ENCODE results near the gene CDH13. TPM values are rescaled to one million over a fixed set of nuclear protein-coding genes. Genes with fewer than 3 reads are reported as not detected.

Gene CDH13
- polyA plus RNA-seq, 1 donor from 2014 or later, result 3.2 TPM

DNA sequence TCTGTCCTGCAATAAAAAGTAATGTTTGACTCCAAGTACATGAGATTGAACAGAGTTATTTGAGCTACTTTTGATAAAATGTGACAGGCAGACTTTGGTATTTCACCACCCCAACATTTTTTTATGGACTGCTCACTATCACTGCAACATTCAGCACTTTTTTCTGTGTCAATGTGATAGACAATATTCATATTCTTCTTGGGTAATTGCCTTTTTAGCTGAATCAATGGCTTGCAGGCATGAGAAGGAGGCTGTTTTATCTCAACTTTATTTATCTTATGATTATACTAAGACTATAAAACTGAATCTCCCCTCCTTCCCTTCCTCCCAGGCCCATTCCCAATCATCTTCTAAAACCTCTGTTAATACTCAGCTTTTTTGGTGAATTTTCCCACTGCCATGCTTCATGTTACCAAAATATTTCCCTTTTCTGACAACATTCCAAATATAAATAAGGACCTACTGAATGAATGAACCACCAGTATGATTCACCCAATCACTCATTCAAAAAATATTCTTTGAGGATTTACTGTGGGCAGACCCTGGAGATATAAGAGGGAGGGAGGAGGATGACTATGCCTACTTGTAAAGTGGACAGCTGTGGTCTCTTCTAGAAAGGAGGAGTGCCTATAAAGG is 67.6 kb downstream of the CDH13 start:
- H3F3A ChIP-seq (ENCODE audit: insufficient read depth, low read length, poor library complexity, severe bottlenecking), result no peaks in the 10 kb centered on the region
- H3K27me3 ChIP-seq (ENCODE audit: insufficient read depth, low read depth, low read length), result no peaks in the 10 kb centered on the region
- no peaks in the 10 kb centered on the region for H4K20me1 ChIP-seq (ENCODE audit: insufficient read depth)
- H3K27ac ChIP-seq (ENCODE audit: low read length), result no peak overlapping the region
- no peak overlapping the region for H3K4me2 ChIP-seq (ENCODE audit: low read length)
- H3K4me3 ChIP-seq (ENCODE audit: low read length), result no peak overlapping the region
- no peaks in the 10 kb centered on the region for H3K9me2 ChIP-seq (ENCODE audit: insufficient read depth, low read length)
- TF ChIP-seq RAD21 (conservative IDR thresholded peaks at IDR 0.05) (no peak), POLR2AphosphoS5 (IDR thresholded peaks at IDR 0.05) (no peak)
- H3K36me3 ChIP-seq (ENCODE audit: insufficient read depth, low read length), result no peaks in the 10 kb centered on the region
- no peaks in the 10 kb centered on the region for H3K79me2 ChIP-seq (replicated peaks; ENCODE audit: insufficient read depth, low read length)
- H2AFZ ChIP-seq (ENCODE audit: low read depth, low read length), result no peak overlapping the region
- H3K9me3 ChIP-seq (ENCODE audit: low read length), result no peaks in the 10 kb centered on the region
- H3K9ac ChIP-seq (ENCODE audit: low read length), result no peak overlapping the region

DNA sequence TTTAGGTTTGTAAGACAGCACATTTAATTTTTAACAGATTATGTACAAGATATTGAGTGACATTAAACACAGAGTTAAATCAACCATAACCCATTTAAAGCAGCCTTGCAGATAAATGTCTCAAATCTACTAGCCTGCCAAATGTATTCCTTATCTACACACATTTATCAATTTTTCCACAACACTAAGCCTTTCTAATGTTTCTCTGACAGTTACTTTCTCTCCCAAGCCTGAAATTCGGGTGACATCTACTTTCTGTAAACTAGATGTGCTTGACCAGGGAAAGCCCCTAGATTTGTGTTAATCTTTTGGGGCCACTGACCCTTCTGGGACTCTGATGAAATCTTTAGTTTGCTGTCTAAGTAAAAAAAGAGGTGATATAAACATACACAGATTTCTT is 69.0 kb downstream of the CDH13 start:
- Histone ChIP-seq H4K20me1 (ENCODE audit: insufficient read depth) (no peaks in the 10 kb centered on the region), H3F3A (ENCODE audit: insufficient read depth, low read length, poor library complexity, severe bottlenecking) (no peaks in the 10 kb centered on the region), H3K9ac (ENCODE audit: low read length) (no peak overlapping the region), H3K4me2 (ENCODE audit: low read length) (no peak overlapping the region), H3K36me3 (ENCODE audit: insufficient read depth, low read length) (no peaks in the 10 kb centered on the region), H3K4me3 (ENCODE audit: low read length) (no peak overlapping the region), H3K9me2 (ENCODE audit: insufficient read depth, low read length) (no peaks in the 10 kb centered on the region), H3K27ac (ENCODE audit: low read length) (no peak overlapping the region), H2AFZ (ENCODE audit: low read depth, low read length) (no peak overlapping the region), H3K79me2 (replicated peaks; ENCODE audit: insufficient read depth, low read length) (no peaks in the 10 kb centered on the region), H3K9me3 (ENCODE audit: low read length) (no peaks in the 10 kb centered on the region), H3K27me3 (ENCODE audit: insufficient read depth, low read depth, low read length) (no peaks in the 10 kb centered on the region)
- TF ChIP-seq EP300 (conservative IDR thresholded peaks at IDR 0.05; ENCODE audit: poor library complexity, severe bottlenecking) (no peak), POLR2AphosphoS5 (IDR thresholded peaks at IDR 0.05) (no peak), TAF1 (IDR thresholded peaks at IDR 0.05; ENCODE audit: low read depth) (no peak), EZH2 (IDR thresholded peaks at IDR 0.05; ENCODE audit: borderline replicate concordance, insufficient read depth, low read length, poor library complexity, severe bottlenecking) (no peak), RAD21 (conservative IDR thresholded peaks at IDR 0.05) (no peak), SMC3 (conservative IDR thresholded peaks at IDR 0.05; ENCODE audit: poor library complexity) (no peak)
- TF ChIP-seq, protein P1, sequence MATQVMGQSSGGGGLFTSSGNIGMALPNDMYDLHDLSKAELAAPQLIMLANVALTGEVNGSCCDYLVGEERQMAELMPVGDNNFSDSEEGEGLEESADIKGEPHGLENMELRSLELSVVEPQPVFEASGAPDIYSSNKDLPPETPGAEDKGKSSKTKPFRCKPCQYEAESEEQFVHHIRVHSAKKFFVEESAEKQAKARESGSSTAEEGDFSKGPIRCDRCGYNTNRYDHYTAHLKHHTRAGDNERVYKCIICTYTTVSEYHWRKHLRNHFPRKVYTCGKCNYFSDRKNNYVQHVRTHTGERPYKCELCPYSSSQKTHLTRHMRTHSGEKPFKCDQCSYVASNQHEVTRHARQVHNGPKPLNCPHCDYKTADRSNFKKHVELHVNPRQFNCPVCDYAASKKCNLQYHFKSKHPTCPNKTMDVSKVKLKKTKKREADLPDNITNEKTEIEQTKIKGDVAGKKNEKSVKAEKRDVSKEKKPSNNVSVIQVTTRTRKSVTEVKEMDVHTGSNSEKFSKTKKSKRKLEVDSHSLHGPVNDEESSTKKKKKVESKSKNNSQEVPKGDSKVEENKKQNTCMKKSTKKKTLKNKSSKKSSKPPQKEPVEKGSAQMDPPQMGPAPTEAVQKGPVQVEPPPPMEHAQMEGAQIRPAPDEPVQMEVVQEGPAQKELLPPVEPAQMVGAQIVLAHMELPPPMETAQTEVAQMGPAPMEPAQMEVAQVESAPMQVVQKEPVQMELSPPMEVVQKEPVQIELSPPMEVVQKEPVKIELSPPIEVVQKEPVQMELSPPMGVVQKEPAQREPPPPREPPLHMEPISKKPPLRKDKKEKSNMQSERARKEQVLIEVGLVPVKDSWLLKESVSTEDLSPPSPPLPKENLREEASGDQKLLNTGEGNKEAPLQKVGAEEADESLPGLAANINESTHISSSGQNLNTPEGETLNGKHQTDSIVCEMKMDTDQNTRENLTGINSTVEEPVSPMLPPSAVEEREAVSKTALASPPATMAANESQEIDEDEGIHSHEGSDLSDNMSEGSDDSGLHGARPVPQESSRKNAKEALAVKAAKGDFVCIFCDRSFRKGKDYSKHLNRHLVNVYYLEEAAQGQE (IDR thresholded peaks at IDR 0.05; ENCODE audit: borderline replicate concordance), result no peak

DNA sequence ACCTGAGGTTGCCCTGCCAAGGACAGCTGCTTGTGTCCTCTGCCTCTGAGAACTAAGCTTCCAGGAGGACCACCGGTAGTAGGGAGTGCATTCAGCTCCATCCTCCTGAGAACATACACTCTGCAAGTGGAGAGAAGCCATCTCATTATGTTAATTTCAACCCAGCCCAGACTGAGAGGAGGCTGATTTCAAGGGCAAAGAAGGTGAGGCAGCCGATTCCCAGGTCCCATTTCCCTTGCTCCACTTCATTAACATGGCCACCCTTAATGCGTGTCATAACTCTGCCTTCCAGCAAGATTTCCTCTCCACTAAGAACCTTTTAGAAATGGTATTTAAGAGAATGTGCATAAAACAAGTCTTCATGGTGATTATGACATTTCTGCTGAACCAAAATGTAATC is 72.5 kb downstream of the CDH13 start:
- Histone ChIP-seq H4K20me1 (ENCODE audit: insufficient read depth) (no peaks in the 10 kb centered on the region), H3K79me2 (replicated peaks; ENCODE audit: insufficient read depth, low read length) (no peaks in the 10 kb centered on the region), H3K4me3 (ENCODE audit: low read length) (no peak overlapping the region), H2AFZ (ENCODE audit: low read depth, low read length) (no peak overlapping the region), H3K27me3 (ENCODE audit: insufficient read depth, low read depth, low read length) (no peaks in the 10 kb centered on the region), H3F3A (ENCODE audit: insufficient read depth, low read length, poor library complexity, severe bottlenecking) (no peaks in the 10 kb centered on the region), H3K36me3 (ENCODE audit: insufficient read depth, low read length) (no peaks in the 10 kb centered on the region), H3K9me2 (ENCODE audit: insufficient read depth, low read length) (no peaks in the 10 kb centered on the region), H3K9me3 (ENCODE audit: low read length) (no peaks in the 10 kb centered on the region), H3K27ac (ENCODE audit: low read length) (no peak overlapping the region), H3K4me2 (ENCODE audit: low read length) (no peak overlapping the region), H3K9ac (ENCODE audit: low read length) (no peak overlapping the region)
- TF ChIP-seq POLR2AphosphoS5 (IDR thresholded peaks at IDR 0.05) (no peak), EZH2 (IDR thresholded peaks at IDR 0.05; ENCODE audit: borderline replicate concordance, insufficient read depth, low read length, poor library complexity, severe bottlenecking) (no peak), SMC3 (conservative IDR thresholded peaks at IDR 0.05; ENCODE audit: poor library complexity) (no peak), TAF1 (IDR thresholded peaks at IDR 0.05; ENCODE audit: low read depth) (no peak), EP300 (conservative IDR thresholded peaks at IDR 0.05; ENCODE audit: poor library complexity, severe bottlenecking) (no peak), MXI1 (conservative IDR thresholded peaks at IDR 0.05; ENCODE audit: poor library complexity, severe bottlenecking) (no peak), RAD21 (conservative IDR thresholded peaks at IDR 0.05) (no peak)
- TF ChIP-seq, protein P2, sequence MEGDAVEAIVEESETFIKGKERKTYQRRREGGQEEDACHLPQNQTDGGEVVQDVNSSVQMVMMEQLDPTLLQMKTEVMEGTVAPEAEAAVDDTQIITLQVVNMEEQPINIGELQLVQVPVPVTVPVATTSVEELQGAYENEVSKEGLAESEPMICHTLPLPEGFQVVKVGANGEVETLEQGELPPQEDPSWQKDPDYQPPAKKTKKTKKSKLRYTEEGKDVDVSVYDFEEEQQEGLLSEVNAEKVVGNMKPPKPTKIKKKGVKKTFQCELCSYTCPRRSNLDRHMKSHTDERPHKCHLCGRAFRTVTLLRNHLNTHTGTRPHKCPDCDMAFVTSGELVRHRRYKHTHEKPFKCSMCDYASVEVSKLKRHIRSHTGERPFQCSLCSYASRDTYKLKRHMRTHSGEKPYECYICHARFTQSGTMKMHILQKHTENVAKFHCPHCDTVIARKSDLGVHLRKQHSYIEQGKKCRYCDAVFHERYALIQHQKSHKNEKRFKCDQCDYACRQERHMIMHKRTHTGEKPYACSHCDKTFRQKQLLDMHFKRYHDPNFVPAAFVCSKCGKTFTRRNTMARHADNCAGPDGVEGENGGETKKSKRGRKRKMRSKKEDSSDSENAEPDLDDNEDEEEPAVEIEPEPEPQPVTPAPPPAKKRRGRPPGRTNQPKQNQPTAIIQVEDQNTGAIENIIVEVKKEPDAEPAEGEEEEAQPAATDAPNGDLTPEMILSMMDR (IDR thresholded peaks at IDR 0.05; ENCODE audit: poor library complexity, severe bottlenecking), result no peak
- TF ChIP-seq, protein P1 (IDR thresholded peaks at IDR 0.05; ENCODE audit: borderline replicate concordance), result no peak

Data from neural cell (in vitro differentiated cells).